DND-41 (cell line): ENCODE measurements around the gene PEMT.

ENCODE experiments used
- ATAC-seq: fragments of 200-7000 bp; cut with Tn5 transposase; 3 replicates; pipeline ENCODE4 v1.9.1; 2021; ENCODE audit warnings: low read depth; ENCODE audit not compliant: insufficient read depth
- DNase-seq: peaks from one replicate; pipeline ENCODE4 v3.0.0-alpha.2; 2020
- H2AFZ ChIP-seq: 2 replicates; pipeline ENCODE4 v1.6.0; 2012; ENCODE audit warnings: low read depth, low read length
- H3K27ac ChIP-seq: 2 replicates; pipeline ENCODE4 v1.5.1; 2012; ENCODE audit warnings: low read length, inconsistent platforms
- H3K27me3 ChIP-seq: fragments of 200-600 bp; sonication (generic); 2 replicates; pipeline ENCODE4 v1.6.0; 2012; ENCODE audit warnings: low read length, mild to moderate bottlenecking, inconsistent platforms; ENCODE audit not compliant: insufficient read depth, poor library complexity
- H3K36me3 ChIP-seq: 2 replicates; pipeline ENCODE4 v1.5.1; 2012; ENCODE audit warnings: low read length, inconsistent platforms; ENCODE audit not compliant: insufficient read depth
- H3K4me1 ChIP-seq: 2 replicates; pipeline ENCODE4 v1.5.1; 2012; ENCODE audit warnings: mild to moderate bottlenecking, low read length; ENCODE audit not compliant: insufficient read depth
- H3K4me2 ChIP-seq: 2 replicates; pipeline ENCODE4 v1.6.0; 2012; ENCODE audit warnings: mild to moderate bottlenecking, moderate library complexity, low read length, inconsistent platforms; ENCODE audit not compliant: insufficient read depth
- H3K4me3 ChIP-seq, 2 experiments: fragments of 200-600 bp in 1 of 2; shearing (Covaris generic) in 1 of 2; 2 replicates each; pipeline ENCODE4 v1.5.1; 2012 to 2016; ENCODE audit warnings: inconsistent platforms in 2 of 2, low read length in 2 of 2, mild to moderate bottlenecking in 2 of 2, low read depth in 1 of 2, moderate library complexity in 1 of 2
- H3K79me2 ChIP-seq: 2 replicates; pipeline ENCODE4 v1.6.0; 2012; ENCODE audit warnings: low read length, inconsistent platforms; ENCODE audit not compliant: insufficient read depth
- H3K9ac ChIP-seq: 2 replicates; pipeline ENCODE4 v1.6.0; 2012; ENCODE audit warnings: low read depth, mild to moderate bottlenecking, inconsistent platforms, low read length, moderate library complexity
- H3K9me3 ChIP-seq: 2 replicates; pipeline ENCODE4 v1.5.1; 2012; ENCODE audit warnings: low read length, moderate library complexity, mild to moderate bottlenecking, inconsistent platforms; ENCODE audit not compliant: insufficient read depth, severe bottlenecking
- H4K20me1 ChIP-seq: 2 replicates; pipeline ENCODE4 v1.6.0; 2012; ENCODE audit warnings: low read length; ENCODE audit not compliant: insufficient read depth
- EZH2 ChIP-seq: IDR thresholded peaks from 3 replicates; pipeline ENCODE4 v1.6.1; 2012; ENCODE audit warnings: borderline replicate concordance, low read depth, mild to moderate bottlenecking, moderate library complexity, low read length, inconsistent platforms; ENCODE audit not compliant: severe bottlenecking
- TF ChIP-seq, protein P1 (sequence below): IDR thresholded peaks from 2 replicates; pipeline ENCODE4 v1.5.1; 2012; ENCODE audit warnings: borderline replicate concordance, low read length, moderate library complexity, mild to moderate bottlenecking; ENCODE audit not compliant: poor library complexity, severe bottlenecking; ENCODE audit errors: extremely low read depth

PEMT gene

DNA sequence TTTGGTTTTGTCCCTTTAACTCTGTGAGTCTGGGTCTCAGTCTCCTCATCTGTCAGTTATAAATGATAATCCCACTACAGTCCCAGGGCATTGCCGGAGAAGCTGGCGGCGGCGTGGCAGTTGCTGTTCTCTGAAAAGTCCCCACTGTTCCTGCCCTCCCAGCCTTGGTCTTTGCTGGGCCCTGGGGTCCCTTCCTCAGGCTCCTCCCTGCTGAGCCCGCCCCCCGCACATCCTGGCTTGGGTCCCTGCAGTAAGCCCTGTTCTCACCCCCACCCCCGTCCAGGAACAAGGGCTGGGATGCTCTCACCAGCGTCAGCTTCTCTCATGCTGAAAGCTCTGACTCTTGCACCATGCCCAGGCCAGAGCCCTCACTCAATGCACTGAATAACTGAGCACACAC is 35.3 kb upstream of the PEMT start:
- no peaks in the 10 kb centered on the region for H3K36me3 ChIP-seq
- H3K79me2 ChIP-seq, result no peaks in the 10 kb centered on the region
- no peak overlapping the region for H3K9ac ChIP-seq
- H3K9me3 ChIP-seq, result no peaks in the 10 kb centered on the region
- no peaks in the 10 kb centered on the region for H3K27me3 ChIP-seq
- H3K4me2 ChIP-seq, result no peak overlapping the region
- ATAC-seq (no peak), DNase-seq (no peak)
- no peak overlapping the region for H2AFZ ChIP-seq
- peaks cover 5% of the 10 kb centered on the region for H3K4me1 ChIP-seq
- H3K27ac ChIP-seq, result no peak overlapping the region
- no peak overlapping the region for H3K4me3 ChIP-seq
- TF ChIP-seq EZH2, result no peak
- TF ChIP-seq, protein P1, sequence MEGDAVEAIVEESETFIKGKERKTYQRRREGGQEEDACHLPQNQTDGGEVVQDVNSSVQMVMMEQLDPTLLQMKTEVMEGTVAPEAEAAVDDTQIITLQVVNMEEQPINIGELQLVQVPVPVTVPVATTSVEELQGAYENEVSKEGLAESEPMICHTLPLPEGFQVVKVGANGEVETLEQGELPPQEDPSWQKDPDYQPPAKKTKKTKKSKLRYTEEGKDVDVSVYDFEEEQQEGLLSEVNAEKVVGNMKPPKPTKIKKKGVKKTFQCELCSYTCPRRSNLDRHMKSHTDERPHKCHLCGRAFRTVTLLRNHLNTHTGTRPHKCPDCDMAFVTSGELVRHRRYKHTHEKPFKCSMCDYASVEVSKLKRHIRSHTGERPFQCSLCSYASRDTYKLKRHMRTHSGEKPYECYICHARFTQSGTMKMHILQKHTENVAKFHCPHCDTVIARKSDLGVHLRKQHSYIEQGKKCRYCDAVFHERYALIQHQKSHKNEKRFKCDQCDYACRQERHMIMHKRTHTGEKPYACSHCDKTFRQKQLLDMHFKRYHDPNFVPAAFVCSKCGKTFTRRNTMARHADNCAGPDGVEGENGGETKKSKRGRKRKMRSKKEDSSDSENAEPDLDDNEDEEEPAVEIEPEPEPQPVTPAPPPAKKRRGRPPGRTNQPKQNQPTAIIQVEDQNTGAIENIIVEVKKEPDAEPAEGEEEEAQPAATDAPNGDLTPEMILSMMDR, result no peak
- H4K20me1 ChIP-seq, result no peaks in the 10 kb centered on the region

DNA sequence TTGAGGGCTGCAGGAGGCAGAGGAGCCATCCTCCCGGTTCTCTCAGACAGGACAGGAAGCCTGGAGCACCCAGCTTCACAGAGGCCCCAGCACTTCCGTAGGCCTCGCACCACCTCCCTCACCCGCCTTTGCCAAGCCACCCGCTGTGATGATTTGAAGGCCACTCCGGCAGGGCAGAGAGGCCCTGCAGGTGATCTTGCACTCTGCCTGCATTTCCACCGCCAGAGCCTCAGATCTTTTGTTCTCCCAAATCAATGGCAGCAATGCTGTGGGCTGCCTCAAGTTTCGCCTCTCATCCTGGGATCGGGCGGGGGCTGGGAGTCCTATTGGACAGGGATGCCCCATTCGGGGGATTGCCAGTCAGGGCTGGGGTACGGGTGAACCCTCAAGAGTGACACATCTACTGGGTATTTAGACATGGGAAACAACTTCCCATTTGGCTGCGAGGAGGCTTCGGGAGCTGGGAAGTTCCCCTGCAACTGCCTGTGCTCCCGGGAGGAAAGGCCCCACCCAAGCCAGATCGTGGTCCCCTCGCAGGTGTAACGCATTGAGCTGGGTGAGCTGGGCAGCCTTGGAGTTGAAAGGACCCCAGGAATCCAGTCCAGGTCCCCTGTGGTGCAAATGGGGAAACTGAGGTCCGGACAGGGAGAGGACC is 34.8 kb upstream of the PEMT start:
- Histone ChIP-seq H2AFZ (no peak overlapping the region), H3K4me2 (no peak overlapping the region), H3K9ac (no peak overlapping the region), H3K27me3 (no peaks in the 10 kb centered on the region), H3K9me3 (no peaks in the 10 kb centered on the region), H3K79me2 (no peaks in the 10 kb centered on the region), H3K4me1 (peaks cover 5% of the 10 kb centered on the region), H3K36me3 (no peaks in the 10 kb centered on the region), H3K27ac (no peak overlapping the region), H3K4me3 (no peak overlapping the region), H4K20me1 (no peaks in the 10 kb centered on the region)
- TF ChIP-seq, protein P1, result no peak
- no peak for TF ChIP-seq EZH2
- DNase-seq (no peak), ATAC-seq (no peak)

DNA sequence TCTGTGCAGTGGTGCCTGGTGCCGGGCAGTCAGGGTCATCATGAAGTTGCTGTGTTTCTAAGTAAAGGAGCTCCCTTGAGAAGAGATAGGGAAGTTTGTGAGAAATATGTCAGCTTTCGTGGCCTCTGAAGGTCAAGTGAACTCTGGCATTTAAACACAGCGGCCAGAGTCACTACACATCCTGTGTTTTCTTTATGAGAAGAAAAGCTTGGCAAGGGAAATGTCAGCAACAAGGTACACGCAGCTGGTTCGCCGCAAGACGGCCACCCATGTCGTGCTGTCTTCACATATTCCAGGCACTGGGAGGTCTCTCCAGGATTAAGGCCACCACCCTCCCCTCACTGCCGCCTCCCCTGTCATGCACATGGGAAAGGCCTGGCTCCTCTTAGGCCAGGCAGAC is 33.2 kb upstream of the PEMT start:
- no peaks in the 10 kb centered on the region for H3K9me3 ChIP-seq
- H3K36me3 ChIP-seq, result no peaks in the 10 kb centered on the region
- DNase-seq (no peak), ATAC-seq (no peak)
- no peaks in the 10 kb centered on the region for H3K79me2 ChIP-seq
- no peaks in the 10 kb centered on the region for H4K20me1 ChIP-seq
- H3K4me3 ChIP-seq, result no peak overlapping the region
- H3K9ac ChIP-seq, result no peak overlapping the region
- H2AFZ ChIP-seq, result no peak overlapping the region
- H3K27me3 ChIP-seq, result no peaks in the 10 kb centered on the region
- TF ChIP-seq, protein P1, result no peak
- TF ChIP-seq EZH2, result no peak
- H3K4me2 ChIP-seq, result no peak overlapping the region
- H3K27ac ChIP-seq, result no peak overlapping the region
- H3K4me1 ChIP-seq, result peaks cover 5% of the 10 kb centered on the region
